Right kidney (tissue), 1 donor: Measurements from ENCODE around the gene CPVL.
A peak's percentile ranks its signal among the peaks of the same experiment; 100 is the strongest.
"Not testable (repeated sequence)": the region's sequence is repeated elsewhere in the genome, so short reads cannot be mapped to it uniquely, and the experiment has no call there.

Source experiments
- DNase-seq: peaks from one replicate; pipeline ENCODE4 v3.0.0-alpha.2; 2016

The CPVL gene

DNA sequence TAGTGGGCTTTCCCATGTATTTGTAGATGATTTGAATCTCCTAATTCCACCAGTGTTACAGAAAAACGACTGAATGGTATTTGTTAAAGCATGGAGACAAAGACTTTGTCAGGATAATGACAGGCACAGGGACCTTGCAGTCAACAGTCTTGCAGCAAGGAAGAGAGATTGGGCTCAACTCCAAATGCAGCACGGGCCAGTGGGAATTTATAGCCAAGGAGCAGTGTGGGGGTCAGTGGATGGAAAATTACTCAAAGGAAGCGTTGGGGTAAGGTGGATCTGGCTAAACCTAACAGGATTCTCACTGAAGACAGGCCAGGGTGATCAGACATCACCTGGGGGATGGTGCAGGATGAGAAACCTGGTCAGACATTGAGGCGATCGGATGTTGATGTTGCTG lies 24.3 kb downstream of the CPVL start:
- no peak for DNase-seq

GRCh38 chr7:29120955-29121354 lies 25.4 kb downstream of the CPVL start:
- DNase-seq, result no peak

DNA sequence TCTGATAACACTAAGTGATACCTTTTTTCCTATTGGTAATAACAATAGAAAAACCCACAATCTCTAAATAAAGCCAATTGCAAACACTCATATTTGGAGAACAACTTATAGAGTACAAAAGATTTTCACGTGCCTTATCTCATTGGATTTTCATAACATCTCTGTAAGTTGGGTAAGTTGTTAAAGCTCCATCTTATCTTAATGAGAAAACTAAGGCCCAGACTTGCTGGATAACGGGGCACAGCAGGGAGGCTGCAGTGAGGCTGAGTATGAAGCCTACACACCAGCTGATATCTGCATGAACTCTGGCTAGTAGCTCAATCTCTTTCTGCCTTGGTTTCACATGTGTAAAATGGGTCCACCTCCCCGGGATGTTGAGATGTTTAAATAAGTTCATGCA lies 26.8 kb downstream of the CPVL start:
- DNase-seq, result no peak

- no peak for DNase-seq
Measured at GRCh38 chr7:29116361-29117200, 29.8 kb downstream of the CPVL start.

DNA sequence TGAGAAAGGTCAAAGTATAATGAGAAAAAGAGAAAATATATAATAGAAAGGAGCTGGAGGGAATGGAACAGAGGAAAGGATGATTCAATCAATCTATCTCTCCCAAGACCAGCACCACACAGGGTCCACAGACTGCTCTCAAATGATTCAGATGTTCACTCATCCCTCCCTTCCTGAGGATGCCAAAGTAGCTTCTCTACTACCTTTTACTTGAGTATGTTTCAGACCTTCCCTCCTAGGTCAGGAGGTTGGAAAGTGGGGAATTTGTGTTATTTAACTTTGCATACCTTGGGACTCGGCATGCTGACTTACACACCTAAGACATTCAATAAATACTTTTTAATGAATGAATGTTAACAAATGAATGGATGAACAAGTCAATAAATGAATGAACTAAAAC lies 30.6 kb downstream of the CPVL start:
- DNase-seq, result no peak

- DNase-seq, result no peak
Measured at GRCh38 chr7:29115130-29115687, 31.1 kb downstream of the CPVL start.

- not testable (repeated sequence) for DNase-seq
Measured at GRCh38 chr7:29114266-29114665, 32.1 kb downstream of the CPVL start.

- DNase-seq, result no peak
Measured at GRCh38 chr7:29113384-29114102, 32.8 kb downstream of the CPVL start.

DNA sequence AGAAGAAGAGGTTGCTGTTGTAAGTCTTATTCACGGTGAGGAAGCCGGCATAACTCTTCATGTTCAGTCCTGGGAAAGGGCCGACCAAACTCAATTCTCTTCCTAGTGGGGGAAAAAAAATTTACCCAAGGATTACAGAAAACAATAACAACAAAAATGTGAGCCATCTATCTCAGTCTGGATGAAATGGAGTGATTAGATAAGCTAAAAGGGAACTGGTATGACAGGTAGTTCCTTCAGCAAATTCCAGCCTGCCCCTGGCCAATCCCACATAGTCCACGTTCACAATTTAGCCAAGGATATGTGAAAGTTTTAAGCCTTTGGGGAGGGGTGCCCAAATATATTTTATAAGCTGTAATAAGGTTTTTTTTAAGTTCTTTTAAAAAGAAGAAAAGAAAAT lies 33.6 kb downstream of the CPVL start:
- no peak for DNase-seq

DNA sequence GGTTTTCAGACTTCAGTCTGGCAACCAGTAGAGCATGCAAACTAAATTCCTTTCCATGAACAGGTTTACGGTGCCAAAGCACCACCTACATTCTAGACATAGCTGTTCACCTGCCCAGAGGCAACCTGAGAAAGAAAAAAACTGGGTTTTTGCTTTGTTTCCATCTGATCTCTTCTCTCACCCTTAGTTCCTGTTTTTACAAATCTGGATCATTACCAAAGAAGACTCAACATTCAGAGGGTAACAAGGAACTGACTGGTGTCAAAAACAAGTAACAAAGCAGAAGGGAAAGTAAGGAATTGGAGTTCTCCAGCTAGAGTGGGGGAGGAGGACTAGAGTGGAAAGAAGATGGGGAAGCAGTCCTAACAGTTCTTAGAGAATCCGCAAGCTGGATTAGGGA lies 36.4 kb downstream of the CPVL start:
- DNase-seq, result no peak

GRCh38 chr7:29109358-29109757 lies 37.0 kb downstream of the CPVL start:
- no peak for DNase-seq

- DNase-seq, result no peak
Measured at GRCh38 chr7:29107056-29107455, 39.3 kb downstream of the CPVL start.

DNA sequence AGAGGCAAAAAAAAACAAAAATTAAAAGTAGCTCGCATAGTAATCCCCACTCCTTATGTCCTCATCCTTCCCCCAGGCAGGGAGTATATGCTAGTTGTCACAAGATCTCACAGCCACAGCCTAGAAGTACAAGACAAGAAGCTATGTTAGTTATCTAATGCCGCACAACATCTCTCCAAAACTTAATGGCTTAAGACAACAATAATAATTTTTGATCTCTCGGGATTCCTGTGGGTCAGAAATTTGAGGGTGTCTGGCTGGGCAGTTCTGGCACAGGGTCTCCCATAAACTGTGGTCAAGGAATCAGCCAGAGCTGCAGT lies 39.7 kb downstream of the CPVL start:
- no peak for DNase-seq

DNA sequence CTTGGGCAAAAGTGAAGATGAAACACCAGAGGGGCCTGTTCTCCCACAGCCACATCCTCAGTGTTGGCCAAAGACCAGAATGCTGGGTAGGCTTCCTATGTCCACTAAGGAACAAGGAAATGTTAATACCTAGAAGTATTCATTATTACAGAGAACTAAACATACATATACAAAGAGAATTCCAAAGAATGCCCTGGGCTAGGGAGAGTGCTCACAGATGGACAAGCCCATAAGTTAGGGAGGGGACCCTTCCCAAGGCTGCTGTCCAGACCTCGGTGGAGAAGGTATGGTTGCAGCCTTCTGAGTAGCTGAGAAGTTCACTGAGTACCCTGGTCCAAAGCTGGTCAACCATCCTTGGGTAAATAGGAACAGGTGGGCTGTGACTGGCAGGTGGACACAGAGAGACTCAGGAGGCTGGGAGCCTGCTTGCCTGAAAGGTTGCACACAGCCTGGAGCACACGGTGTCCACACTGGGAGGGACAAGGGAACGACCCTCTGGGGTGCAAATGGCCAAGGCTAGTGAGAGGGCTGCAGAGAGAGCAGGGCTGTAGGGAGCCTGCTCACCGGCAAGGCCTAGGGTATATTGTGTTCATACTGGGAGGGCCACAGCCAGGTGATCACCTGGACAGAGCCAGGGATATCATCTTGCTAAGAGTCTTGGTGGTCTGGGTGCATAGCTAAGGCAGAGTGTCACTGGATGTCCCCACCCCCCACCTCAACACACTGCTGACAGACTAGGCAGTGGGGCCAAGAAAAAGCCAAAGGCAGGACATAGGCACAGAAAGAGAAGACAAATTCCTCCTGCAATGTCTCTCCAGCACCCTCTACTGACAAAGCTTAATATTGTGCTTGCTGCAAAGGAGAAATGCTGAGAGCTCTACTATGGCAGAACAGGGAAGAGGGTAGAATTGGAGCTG lies 40.3 kb downstream of the CPVL start:
- DNase-seq, result peak; percentile 69

- DNase-seq, result no peak
Measured at GRCh38 chr7:29105191-29105590, 41.1 kb downstream of the CPVL start.

- peak; percentile 58 for DNase-seq
Measured at GRCh38 chr7:29102558-29103151, 43.7 kb downstream of the CPVL start.

GRCh38 chr7:29100924-29101323 lies 45.4 kb downstream of the CPVL start:
- no peak for DNase-seq

- DNase-seq, result no peak
Measured at GRCh38 chr7:29099896-29100847, 46.2 kb downstream of the CPVL start.

GRCh38 chr7:29096446-29096730 lies 49.9 kb downstream of the CPVL start:
- no peak for DNase-seq

GRCh38 chr7:29095631-29096445 lies 50.5 kb downstream of the CPVL start:
- no peak for DNase-seq
